Measurements from ENCODE around the gene GALNS.

DNA sequence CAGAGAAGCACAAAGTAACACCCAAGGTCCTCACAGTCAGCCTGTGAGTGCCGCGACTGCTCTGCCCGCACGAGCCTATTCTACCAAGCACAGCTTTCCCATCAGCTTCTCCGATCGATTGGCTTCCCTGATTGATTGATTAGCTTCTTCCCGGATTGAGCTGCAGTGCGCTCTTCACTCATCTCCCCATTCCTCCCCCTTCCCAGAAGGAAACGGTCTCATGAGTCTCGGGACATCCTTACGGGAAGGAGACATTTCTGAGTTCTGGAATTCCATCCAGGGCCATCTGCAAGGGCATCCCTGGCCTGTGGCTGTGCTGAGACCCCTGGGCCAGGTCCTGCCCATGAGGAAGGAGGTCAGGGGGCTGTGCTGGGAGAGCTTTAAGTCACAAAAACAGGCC lies 89.8 kb downstream of the GALNS start:
- TF ChIP-seq, protein P1, sequence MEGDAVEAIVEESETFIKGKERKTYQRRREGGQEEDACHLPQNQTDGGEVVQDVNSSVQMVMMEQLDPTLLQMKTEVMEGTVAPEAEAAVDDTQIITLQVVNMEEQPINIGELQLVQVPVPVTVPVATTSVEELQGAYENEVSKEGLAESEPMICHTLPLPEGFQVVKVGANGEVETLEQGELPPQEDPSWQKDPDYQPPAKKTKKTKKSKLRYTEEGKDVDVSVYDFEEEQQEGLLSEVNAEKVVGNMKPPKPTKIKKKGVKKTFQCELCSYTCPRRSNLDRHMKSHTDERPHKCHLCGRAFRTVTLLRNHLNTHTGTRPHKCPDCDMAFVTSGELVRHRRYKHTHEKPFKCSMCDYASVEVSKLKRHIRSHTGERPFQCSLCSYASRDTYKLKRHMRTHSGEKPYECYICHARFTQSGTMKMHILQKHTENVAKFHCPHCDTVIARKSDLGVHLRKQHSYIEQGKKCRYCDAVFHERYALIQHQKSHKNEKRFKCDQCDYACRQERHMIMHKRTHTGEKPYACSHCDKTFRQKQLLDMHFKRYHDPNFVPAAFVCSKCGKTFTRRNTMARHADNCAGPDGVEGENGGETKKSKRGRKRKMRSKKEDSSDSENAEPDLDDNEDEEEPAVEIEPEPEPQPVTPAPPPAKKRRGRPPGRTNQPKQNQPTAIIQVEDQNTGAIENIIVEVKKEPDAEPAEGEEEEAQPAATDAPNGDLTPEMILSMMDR (IDR thresholded peaks at IDR 0.05) = no peak
- TF ChIP-seq POLR2A (IDR thresholded peaks at IDR 0.05) = no peak

Data from adrenal gland (tissue), 5 donors.